NCI-H1417 treated with DMSO at 0.1 percent for 48 hours (cell line): Measurements from ENCODE around the gene SURF6.
"Not testable (repeated sequence)": the region's sequence is repeated elsewhere in the genome, so short reads cannot be mapped to it uniquely, and the experiment has no call there.

ENCODE experiments used
- DNase-seq: peaks from one replicate; lab custom pipeline; 2025; lab: John Stamatoyannopoulos, UW

The SURF6 gene

GRCh38 chr9:133335924-133336811, at the start of gene SURF6:
SURF6 (minus strand) TSS chr9:133336188; CDS start chr9:133336132, 56 bp downstream.
- DNase-seq: peak; percentile 73

- no peak for DNase-seq
Measured at GRCh38 chr9:133385452-133385851, 49.5 kb upstream of the SURF6 start.

- DNase-seq: no peak
Measured at GRCh38 chr9:133384736-133385321, 48.8 kb upstream of the SURF6 start.

GRCh38 chr9:133383438-133383837, 47.5 kb upstream of the SURF6 start:
- DNase-seq: no peak

GRCh38 chr9:133382507-133383141, 46.6 kb upstream of the SURF6 start:
- no peak for DNase-seq

GRCh38 chr9:133380734-133381133, 44.7 kb upstream of the SURF6 start:
- no peak for DNase-seq

- no peak for DNase-seq
Measured at GRCh38 chr9:133379153-133380086, 43.4 kb upstream of the SURF6 start.

- no peak for DNase-seq
Measured at GRCh38 chr9:133378408-133378962, 42.5 kb upstream of the SURF6 start.

- DNase-seq: no peak
Measured at GRCh38 chr9:133377721-133378216, 41.8 kb upstream of the SURF6 start.

- DNase-seq: not testable (repeated sequence)
Measured at GRCh38 chr9:133377280-133377679, 41.3 kb upstream of the SURF6 start.

GRCh38 chr9:133375724-133376654, 40.0 kb upstream of the SURF6 start, which contains the start of the genes STKLD1 and SURF4:
STKLD1 (plus strand) TSS chr9:133376366; CDS start chr9:133376474, 108 bp downstream.
SURF4 (minus strand) TSS chr9:133376060; CDS start chr9:133375969, 91 bp downstream.
- DNase-seq: peak; percentile 88

GRCh38 chr9:133375116-133375723, 39.2 kb upstream of the SURF6 start:
- no peak for DNase-seq

GRCh38 chr9:133374612-133375115, 38.7 kb upstream of the SURF6 start:
- DNase-seq: no peak

GRCh38 chr9:133372144-133372543, 36.2 kb upstream of the SURF6 start:
- no peak for DNase-seq

- no peak for DNase-seq
Measured at GRCh38 chr9:133371261-133371711, 35.3 kb upstream of the SURF6 start.

GRCh38 chr9:133370685-133371084, 34.7 kb upstream of the SURF6 start:
- no peak for DNase-seq

- DNase-seq: no peak
Measured at GRCh38 chr9:133369933-133370332, 33.9 kb upstream of the SURF6 start.

GRCh38 chr9:133369422-133369821, 33.4 kb upstream of the SURF6 start:
- DNase-seq: no peak

GRCh38 chr9:133368249-133368881, 32.4 kb upstream of the SURF6 start:
- peak; percentile 66 for DNase-seq
